ENCODE measurements around the gene ENOX2.
"Not testable (repeated sequence)": the region's sequence is repeated elsewhere in the genome, so short reads cannot be mapped to it uniquely, and the experiment has no call there.

ENOX2 gene

DNA sequence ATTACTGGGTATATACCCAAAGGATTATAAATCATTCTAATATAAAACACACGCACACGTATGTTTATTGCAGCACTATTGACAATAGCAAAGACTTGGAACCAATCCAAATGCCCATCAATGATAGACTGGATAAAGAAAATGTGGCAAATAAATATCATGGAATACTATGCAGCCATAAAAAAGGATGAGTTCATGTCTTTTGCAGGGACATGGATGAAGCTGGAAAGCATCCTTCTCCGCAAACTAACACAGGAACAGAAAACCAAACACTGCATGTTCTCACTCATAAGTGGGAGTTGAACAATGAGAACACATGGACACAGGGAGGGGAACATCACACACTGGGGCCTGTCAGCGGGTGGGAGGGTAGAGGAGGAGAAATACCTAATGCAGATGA, 83.6 kb downstream of the ENOX2 start:
- not testable (repeated sequence) for DNase-seq

DNA sequence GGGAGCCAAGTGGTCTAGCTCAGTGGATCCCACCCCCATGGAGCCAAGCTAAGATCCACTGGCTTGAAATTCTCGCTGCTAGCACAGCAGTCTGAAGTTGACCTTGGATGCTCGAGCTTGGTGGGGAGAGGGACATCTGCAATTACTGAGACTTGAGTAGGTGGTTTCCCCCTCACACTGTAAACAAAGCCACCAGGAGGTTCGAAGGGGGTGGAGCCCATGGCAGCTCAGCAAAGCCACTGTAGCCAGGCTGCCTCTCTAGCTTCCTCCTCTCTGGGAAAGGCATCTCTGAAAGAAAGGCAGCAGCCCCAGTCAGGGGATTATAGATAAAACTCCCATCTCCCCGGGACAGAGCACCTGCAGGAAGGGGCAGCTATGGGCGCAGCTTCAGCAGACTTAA, 89.1 kb downstream of the ENOX2 start:
- DNase-seq: not testable (repeated sequence)

- DNase-seq: no peak
These were observed 92.4 kb downstream of the ENOX2 start for GRCh38 chrX:130810561-130810960.

DNA sequence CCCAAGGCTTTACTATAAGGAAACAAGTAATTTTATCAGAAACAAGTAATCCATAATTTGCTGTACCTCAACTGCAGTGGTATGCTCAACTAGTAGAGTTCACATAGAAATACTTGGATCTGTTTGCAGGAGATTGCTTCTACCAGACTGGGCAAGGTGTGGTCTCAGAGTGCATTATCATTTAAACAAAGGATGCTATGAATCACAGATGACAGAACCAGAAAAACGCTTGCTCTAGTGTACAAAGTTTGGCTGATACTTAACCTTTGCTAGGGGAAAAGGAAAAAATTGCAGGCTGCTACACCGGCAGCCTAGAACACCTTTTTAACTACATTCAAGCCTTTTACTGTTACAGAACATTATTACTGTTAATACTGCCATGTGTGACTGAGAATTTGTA, 97.1 kb downstream of the ENOX2 start:
- DNase-seq: no peak

- no peak for DNase-seq
These were observed 99.5 kb downstream of the ENOX2 start for GRCh38 chrX:130803537-130803936.

GRCh38 chrX:130801901-130802300, 101.1 kb downstream of the ENOX2 start:
- no peak for DNase-seq

GRCh38 chrX:130799393-130799792, 103.6 kb downstream of the ENOX2 start:
- no peak for DNase-seq

DNA sequence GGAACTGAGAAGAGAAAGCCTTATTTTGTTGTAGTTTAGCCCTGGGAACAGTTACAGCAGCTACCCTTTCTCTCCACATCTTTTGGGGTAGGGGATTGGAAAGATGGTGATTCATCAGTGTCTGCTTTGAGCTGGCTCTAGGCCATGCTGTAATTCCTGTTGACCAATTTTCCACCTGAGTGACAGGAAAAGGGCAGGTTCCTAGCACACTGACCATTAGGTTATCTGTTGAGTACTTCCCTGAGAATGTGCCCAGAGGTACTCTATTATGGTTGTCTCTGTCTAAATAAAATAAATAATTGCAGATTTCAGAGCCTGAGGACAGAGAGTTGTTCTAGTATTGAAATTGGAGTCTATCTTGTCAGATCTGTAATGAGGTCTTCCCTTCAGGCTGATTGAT, 109.0 kb downstream of the ENOX2 start:
- DNase-seq: no peak

DNA sequence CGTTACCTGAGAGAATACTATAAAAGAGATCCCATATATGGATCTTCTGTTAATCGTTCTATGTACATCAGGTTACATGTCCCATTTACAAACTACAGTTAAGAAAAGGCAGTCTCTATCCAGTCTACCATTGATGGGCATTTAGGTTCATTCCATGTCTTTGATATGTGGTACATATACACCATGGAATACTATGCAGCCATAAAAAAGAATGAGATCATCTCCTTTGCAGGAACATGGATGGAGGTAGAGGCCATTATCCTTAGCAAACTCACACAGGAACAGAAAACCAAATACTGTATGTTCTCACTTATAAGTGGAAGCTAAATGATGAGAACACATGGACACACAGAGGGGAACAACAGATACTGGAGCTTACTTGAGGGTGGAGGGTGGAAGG, 111.1 kb downstream of the ENOX2 start:
- not testable (repeated sequence) for DNase-seq

DNA sequence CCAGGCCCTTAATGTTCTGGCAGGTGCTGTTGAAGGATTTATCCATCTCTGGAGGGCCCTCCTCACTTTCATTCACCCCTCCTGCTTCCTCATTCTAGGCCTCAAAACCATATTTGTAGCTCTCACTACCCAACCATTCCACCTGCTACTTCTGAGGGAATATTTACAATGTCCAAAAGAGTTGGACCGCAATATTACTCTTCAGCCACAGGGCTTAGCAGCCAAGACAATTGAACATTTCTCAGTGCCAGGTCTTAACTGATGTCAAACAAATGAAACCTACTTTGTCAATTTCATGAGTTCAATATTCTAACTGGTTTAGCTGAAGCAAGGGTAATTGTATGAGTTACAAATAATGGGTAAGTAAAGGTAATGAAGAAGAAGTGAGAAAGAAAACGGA, 113.2 kb downstream of the ENOX2 start:
- DNase-seq: no peak

DNA sequence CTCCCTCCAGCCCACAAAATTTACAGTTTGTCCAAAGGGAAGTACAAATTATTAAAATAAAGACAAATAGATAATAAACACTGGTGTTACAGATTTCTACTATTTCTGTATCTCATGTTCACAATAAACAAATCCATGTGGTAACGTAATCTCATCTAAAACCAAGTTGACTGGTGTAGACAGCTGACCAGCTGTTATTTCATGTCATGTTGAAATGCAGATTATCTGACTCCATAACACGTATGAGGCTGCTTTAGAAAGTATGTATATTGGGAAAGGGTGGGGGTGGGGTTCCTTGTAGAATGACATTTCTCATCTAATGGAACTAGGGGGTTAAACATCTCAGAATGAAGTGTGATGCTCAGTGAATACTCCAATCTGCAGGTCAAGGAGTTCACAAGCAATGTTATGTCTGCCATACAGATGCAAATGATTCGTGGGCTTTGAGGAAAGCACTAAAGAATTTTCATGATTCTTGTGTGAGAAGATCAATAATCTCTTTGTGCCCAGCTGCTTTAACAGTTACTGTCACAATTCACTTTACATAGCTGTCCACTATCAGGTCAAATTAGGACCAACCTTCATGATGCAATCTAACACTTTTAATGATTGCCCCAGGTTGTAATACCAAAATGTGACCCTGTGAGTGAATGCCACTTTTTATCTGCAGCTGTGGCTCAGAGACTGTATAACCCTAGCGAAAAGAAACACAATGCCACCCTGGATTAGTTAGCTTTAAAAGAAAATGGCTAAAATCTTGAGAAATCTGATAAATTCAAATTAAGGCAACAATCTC, 114.0 kb downstream of the ENOX2 start:
- no peak for DNase-seq

DNA sequence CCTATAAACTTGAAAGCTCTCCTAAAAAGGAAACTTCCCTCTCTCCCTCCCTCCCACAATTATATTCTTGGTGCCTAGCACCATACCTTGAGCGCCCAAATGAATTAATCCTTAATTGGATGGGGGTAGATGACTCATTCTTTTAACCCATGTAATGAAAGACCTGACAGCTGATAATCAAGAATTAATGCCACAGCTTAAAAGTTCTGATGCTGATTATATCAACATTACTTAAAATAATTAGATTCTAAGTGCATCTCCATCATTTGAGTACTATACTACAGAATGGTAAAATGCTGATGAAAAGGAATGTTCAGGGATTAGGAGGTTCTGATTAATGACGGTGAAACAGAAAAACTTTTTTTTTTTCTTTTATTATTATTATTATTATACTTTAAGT, 117.0 kb downstream of the ENOX2 start:
- no peak for DNase-seq

- DNase-seq: no peak
These were observed 124.2 kb downstream of the ENOX2 start for GRCh38 chrX:130778773-130779172.

- no peak for DNase-seq
These were observed 127.2 kb downstream of the ENOX2 start for GRCh38 chrX:130775849-130776248.

DNA sequence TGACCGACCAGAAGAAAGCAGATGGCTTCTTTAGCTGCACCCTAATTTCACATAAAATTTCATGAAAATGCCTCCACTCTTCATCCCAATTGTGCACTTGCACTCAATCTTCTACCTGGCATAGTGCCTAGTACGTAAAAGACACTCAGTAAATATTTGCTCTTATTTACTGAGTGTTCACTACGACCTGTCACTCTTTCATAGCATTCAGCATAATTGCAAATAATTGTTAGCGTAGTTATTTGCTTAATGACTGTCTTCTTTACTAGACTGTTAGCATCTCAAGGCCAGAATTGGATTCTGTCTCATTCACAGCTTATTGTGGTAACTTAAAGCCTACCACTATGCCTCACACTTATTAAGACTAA, 130.2 kb downstream of the ENOX2 start:
- no peak for DNase-seq

DNA sequence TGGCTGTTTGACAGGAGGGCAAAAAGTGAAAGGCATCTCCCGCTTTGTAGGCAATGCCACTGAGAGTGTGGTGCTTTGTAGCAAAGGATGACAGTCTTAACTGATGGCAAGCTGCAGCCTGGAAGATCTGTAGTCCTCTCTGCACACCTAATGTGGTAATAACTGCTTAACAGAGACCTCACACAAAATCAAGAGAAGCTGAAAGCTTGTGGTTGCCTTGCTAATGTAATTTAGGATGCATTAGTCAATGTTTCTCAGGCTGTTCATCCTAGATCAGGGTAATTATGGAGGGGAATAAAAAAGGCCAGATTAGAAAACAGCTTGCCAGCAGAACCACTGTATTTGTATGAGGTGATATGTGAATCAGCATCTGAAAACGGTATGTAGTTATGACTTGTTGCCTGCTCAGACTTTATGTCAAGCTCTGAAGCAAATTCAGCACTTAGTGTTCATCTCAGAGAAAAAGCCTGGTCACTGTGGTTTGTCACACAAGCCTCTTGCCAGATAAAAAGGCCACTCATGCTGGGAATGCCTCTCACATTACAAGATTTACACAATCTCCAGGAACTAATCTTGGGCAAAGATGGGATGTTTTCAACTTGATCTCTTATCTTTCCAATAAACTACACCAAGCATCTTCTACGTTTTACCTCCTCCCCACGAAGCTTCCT, 130.8 kb downstream of the ENOX2 start:
- no peak for DNase-seq

- DNase-seq: no peak
These were observed 131.4 kb downstream of the ENOX2 start for GRCh38 chrX:130771648-130772047.

GRCh38 chrX:130771230-130771629, 131.8 kb downstream of the ENOX2 start:
- no peak for DNase-seq

- DNase-seq: no peak
These were observed 132.4 kb downstream of the ENOX2 start for GRCh38 chrX:130770615-130771014.

- no peak for DNase-seq
These were observed 133.2 kb downstream of the ENOX2 start for GRCh38 chrX:130769835-130770234.

- no peak for DNase-seq
These were observed 144.9 kb downstream of the ENOX2 start for GRCh38 chrX:130758072-130758471.

DNA sequence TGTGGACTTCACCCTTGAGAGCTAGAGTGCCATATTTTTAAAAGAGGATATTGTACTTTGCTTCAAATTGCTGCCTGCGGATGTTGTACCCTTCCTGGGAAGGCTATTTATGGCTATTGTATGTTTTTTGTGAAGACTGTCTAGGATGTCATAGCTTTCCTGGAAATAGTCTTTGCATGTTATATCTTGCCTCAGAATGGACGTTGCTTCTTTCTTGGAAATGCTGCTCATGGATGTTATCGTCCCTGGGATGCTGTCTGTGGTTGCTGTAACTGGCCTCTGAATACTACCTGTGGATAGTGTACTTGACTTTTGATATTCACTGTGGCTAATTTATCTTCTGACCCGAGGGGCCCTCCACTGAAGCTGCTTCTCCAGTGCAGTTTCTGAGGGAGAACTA, 146.8 kb downstream of the ENOX2 start:
- no peak for DNase-seq

DNA sequence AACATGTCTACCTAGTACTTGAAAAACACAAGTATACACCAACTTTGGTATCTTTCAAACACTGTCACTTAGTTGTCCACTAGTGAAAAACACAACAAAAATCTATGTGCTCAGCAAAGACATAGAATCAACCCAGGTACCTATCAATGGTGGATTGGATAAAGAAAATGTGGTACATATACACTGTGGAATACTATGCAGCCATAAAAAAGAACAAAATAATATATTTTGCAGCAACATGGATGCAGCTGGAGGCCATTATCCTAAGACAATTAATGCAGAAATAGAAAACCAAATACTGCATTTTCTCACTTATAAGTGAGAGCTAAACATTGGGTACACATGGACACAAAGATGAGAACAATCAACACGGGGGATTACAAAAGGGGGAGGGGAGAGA, 148.7 kb downstream of the ENOX2 start:
- DNase-seq: no peak

- DNase-seq: no peak
These were observed 156.2 kb downstream of the ENOX2 start for GRCh38 chrX:130746709-130747342.

Measured in AML-193 (cell line).